ENCODE measurements around the gene MC3R.

- no peak for TF ChIP-seq POLR2A (IDR thresholded peaks at IDR 0.05; ENCODE audit: low read length)
- TF ChIP-seq, protein P1, sequence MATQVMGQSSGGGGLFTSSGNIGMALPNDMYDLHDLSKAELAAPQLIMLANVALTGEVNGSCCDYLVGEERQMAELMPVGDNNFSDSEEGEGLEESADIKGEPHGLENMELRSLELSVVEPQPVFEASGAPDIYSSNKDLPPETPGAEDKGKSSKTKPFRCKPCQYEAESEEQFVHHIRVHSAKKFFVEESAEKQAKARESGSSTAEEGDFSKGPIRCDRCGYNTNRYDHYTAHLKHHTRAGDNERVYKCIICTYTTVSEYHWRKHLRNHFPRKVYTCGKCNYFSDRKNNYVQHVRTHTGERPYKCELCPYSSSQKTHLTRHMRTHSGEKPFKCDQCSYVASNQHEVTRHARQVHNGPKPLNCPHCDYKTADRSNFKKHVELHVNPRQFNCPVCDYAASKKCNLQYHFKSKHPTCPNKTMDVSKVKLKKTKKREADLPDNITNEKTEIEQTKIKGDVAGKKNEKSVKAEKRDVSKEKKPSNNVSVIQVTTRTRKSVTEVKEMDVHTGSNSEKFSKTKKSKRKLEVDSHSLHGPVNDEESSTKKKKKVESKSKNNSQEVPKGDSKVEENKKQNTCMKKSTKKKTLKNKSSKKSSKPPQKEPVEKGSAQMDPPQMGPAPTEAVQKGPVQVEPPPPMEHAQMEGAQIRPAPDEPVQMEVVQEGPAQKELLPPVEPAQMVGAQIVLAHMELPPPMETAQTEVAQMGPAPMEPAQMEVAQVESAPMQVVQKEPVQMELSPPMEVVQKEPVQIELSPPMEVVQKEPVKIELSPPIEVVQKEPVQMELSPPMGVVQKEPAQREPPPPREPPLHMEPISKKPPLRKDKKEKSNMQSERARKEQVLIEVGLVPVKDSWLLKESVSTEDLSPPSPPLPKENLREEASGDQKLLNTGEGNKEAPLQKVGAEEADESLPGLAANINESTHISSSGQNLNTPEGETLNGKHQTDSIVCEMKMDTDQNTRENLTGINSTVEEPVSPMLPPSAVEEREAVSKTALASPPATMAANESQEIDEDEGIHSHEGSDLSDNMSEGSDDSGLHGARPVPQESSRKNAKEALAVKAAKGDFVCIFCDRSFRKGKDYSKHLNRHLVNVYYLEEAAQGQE (IDR thresholded peaks at IDR 0.05), result no peak; the same call in 1 of the 2 replicates
- TF ChIP-seq CBX2 (IDR thresholded peaks at IDR 0.05; ENCODE audit: borderline replicate concordance, low read depth), result no peak
- TF ChIP-seq, protein P2, sequence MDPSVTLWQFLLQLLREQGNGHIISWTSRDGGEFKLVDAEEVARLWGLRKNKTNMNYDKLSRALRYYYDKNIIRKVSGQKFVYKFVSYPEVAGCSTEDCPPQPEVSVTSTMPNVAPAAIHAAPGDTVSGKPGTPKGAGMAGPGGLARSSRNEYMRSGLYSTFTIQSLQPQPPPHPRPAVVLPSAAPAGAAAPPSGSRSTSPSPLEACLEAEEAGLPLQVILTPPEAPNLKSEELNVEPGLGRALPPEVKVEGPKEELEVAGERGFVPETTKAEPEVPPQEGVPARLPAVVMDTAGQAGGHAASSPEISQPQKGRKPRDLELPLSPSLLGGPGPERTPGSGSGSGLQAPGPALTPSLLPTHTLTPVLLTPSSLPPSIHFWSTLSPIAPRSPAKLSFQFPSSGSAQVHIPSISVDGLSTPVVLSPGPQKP (IDR thresholded peaks at IDR 0.05; ENCODE audit: low read depth, low read length), result no peak
- no peak for TF ChIP-seq CTCF (IDR thresholded peaks at IDR 0.05)
- no peak for TF ChIP-seq EP300 (IDR thresholded peaks at IDR 0.05)
- no peak for TF ChIP-seq RAD21 (conservative IDR thresholded peaks at IDR 0.05 in 1 of 2, IDR thresholded peaks at IDR 0.05 in 1 of 2)
- no peak for TF ChIP-seq MAX (IDR thresholded peaks at IDR 0.05)
- no peak for TF ChIP-seq JUNB (IDR thresholded peaks at IDR 0.05)
- TF ChIP-seq ZFP36 (IDR thresholded peaks at IDR 0.05; ENCODE audit: borderline replicate concordance, partially characterized antibody), result no peak
- no peak for TF ChIP-seq HDAC2 (IDR thresholded peaks at IDR 0.05)
- TF ChIP-seq NR3C1 (IDR thresholded peaks at IDR 0.05), result no peak
- TF ChIP-seq FOSL2 (IDR thresholded peaks at IDR 0.05), result no peak
- no peak for TF ChIP-seq FOSL2 (CRISPR knock-in tag; IDR thresholded peaks at IDR 0.05)
- TF ChIP-seq KDM5A (IDR thresholded peaks at IDR 0.05), result no peak
Observed at GRCh38 chr20:56244259-56244658, 4.3 kb upstream of the MC3R start.

Data from A549 (cell line).